ENCODE results near the gene TAS2R5. TPM values are rescaled to one million over a fixed set of nuclear protein-coding genes. Genes with fewer than 3 reads are reported as not detected.
A peak's percentile ranks its signal among the peaks of the same experiment; 100 is the strongest.
"Not testable (repeated sequence)": the region's sequence is repeated elsewhere in the genome, so short reads cannot be mapped to it uniquely, and the experiment has no call there.

TAS2R5 gene
- 3.9 and 5.1 TPM in 2 replicates for total RNA-seq

GRCh38 chr7:141789917-141790316 is at the start of gene TAS2R5:
TSS of gene TAS2R5 (plus strand) at chr7:141790217. CDS start at chr7:141790362, 145 bp downstream.
- DNase-seq (ENCODE audit: low read depth) (no peak), FAIRE-seq (no peak)
- no peaks in the 10 kb centered on the region for H3K27me3 ChIP-seq (ENCODE audit: control insufficient read depth, insufficient read depth, low read length)
- H3K4me3 ChIP-seq (ENCODE audit: low read depth, low read length): no peak within 1 kb of the TSS
- peaks cover 4% of the 10 kb centered on the region for H3K36me3 ChIP-seq (ENCODE audit: control insufficient read depth, insufficient read depth, low read length)
- TF ChIP-seq CTCF (IDR thresholded peaks at IDR 0.05; ENCODE audit: insufficient read depth, low read length, severe bottlenecking): no peak

- DNase-seq (ENCODE audit: low read depth) (no peak), FAIRE-seq (no peak)
- no peak for TF ChIP-seq CTCF (IDR thresholded peaks at IDR 0.05; ENCODE audit: insufficient read depth, low read length, severe bottlenecking)
- H3K27me3 ChIP-seq (ENCODE audit: control insufficient read depth, insufficient read depth, low read length): no peaks in the 10 kb centered on the region
- H3K36me3 ChIP-seq (ENCODE audit: control insufficient read depth, insufficient read depth, low read length): peaks cover 20% of the 10 kb centered on the region
- no peak overlapping the region for H3K4me3 ChIP-seq (ENCODE audit: low read depth, low read length)
These were observed 47.8 kb upstream of the TAS2R5 start for GRCh38 chr7:141742229-141742628.

GRCh38 chr7:141744131-141744530 is 45.9 kb upstream of the TAS2R5 start:
- no peak for TF ChIP-seq CTCF (IDR thresholded peaks at IDR 0.05; ENCODE audit: insufficient read depth, low read length, severe bottlenecking)
- Histone ChIP-seq H3K27me3 (ENCODE audit: control insufficient read depth, insufficient read depth, low read length) (no peaks in the 10 kb centered on the region), H3K4me3 (ENCODE audit: low read depth, low read length) (no peak overlapping the region), H3K36me3 (ENCODE audit: control insufficient read depth, insufficient read depth, low read length) (peaks cover 20% of the 10 kb centered on the region)
- DNase-seq (ENCODE audit: low read depth): no peak
- FAIRE-seq: no peak

GRCh38 chr7:141748396-141748795 is 41.6 kb upstream of the TAS2R5 start:
- Histone ChIP-seq H3K27me3 (ENCODE audit: control insufficient read depth, insufficient read depth, low read length) (no peaks in the 10 kb centered on the region), H3K4me3 (ENCODE audit: low read depth, low read length) (no peak overlapping the region), H3K36me3 (ENCODE audit: control insufficient read depth, insufficient read depth, low read length) (peaks cover 11% of the 10 kb centered on the region)
- TF ChIP-seq CTCF (IDR thresholded peaks at IDR 0.05; ENCODE audit: insufficient read depth, low read length, severe bottlenecking): no peak
- no peak for FAIRE-seq
- no peak for DNase-seq (ENCODE audit: low read depth)

- not testable (repeated sequence) for H3K4me3 ChIP-seq (ENCODE audit: low read depth, low read length); DNase-seq (ENCODE audit: low read depth); H3K36me3 ChIP-seq (ENCODE audit: control insufficient read depth, insufficient read depth, low read length); FAIRE-seq; H3K27me3 ChIP-seq (ENCODE audit: control insufficient read depth, insufficient read depth, low read length)
These were observed 38.1 kb upstream of the TAS2R5 start for GRCh38 chr7:141751904-141752303.

GRCh38 chr7:141752634-141753033 is 37.4 kb upstream of the TAS2R5 start:
- Histone ChIP-seq H3K36me3 (ENCODE audit: control insufficient read depth, insufficient read depth, low read length) (peaks cover 11% of the 10 kb centered on the region), H3K4me3 (ENCODE audit: low read depth, low read length) (no peak overlapping the region), H3K27me3 (ENCODE audit: control insufficient read depth, insufficient read depth, low read length) (no peaks in the 10 kb centered on the region)
- FAIRE-seq: no peak
- DNase-seq (ENCODE audit: low read depth): no peak
- TF ChIP-seq CTCF (IDR thresholded peaks at IDR 0.05; ENCODE audit: insufficient read depth, low read length, severe bottlenecking): peak; percentile 15
